Skeletal muscle tissue (tissue), 4 donors: ENCODE measurements around the gene RRAD. TPM values are rescaled to one million over a fixed set of nuclear protein-coding genes. Genes with fewer than 3 reads are reported as not detected.
"Not testable (repeated sequence)": the region's sequence is repeated elsewhere in the genome, so short reads cannot be mapped to it uniquely, and the experiment has no call there.

ENCODE experiments used
- H3K27ac ChIP-seq: one replicate; pipeline ENCODE4 v1.7.0; 2013; ENCODE audit warnings: mild to moderate bottlenecking, low read depth, low read length, inconsistent platforms
- H3K27me3 ChIP-seq, 3 donors: one replicate each; pipeline ENCODE4 v1.7.0; 2013; ENCODE audit warnings: low read length in 3 of 3; ENCODE audit not compliant: control insufficient read depth in 3 of 3, insufficient read depth in 3 of 3
- H3K36me3 ChIP-seq, 3 donors: one replicate each; pipeline ENCODE4 v1.7.0; 2013; ENCODE audit warnings: low read length in 3 of 3; ENCODE audit not compliant: control insufficient read depth in 3 of 3, insufficient read depth in 3 of 3
- H3K4me1 ChIP-seq, 3 donors: one replicate each; pipeline ENCODE4 v1.7.0; 2013; ENCODE audit warnings: low read length in 3 of 3, mild to moderate bottlenecking in 3 of 3; ENCODE audit not compliant: control insufficient read depth in 3 of 3, insufficient read depth in 3 of 3
- H3K4me3 ChIP-seq, 3 donors: one replicate each; pipeline ENCODE4 v1.7.0; 2013; ENCODE audit warnings: low read length in 3 of 3
- H3K9ac ChIP-seq, 3 donors: one replicate each; pipeline ENCODE4 v1.7.0; 2013; ENCODE audit warnings: low read length in 3 of 3, mild to moderate bottlenecking in 3 of 3, moderate library complexity in 2 of 3, low read depth in 1 of 3
- H3K9me3 ChIP-seq, 3 donors: one replicate each; pipeline ENCODE4 v1.7.0; 2013; ENCODE audit warnings: low read length in 3 of 3; ENCODE audit not compliant: control insufficient read depth in 3 of 3
- total RNA-seq: library from RNA; depleted of rRNA; stranded (reverse); fragments of >200 nt; gene quantifications from one replicate; pipeline ENCODE4 v1.2.3, GENCODE V29; 2014
- donor health status: Osteomylitis.

The RRAD gene
- total RNA-seq, 1 donor from 2014 or later, result 19.3 TPM

- H3K9me3 ChIP-seq, result no peaks in the 10 kb centered on the region
- peak within 1 kb of the TSS; percentile 99 for H3K27ac ChIP-seq
- H3K36me3 ChIP-seq, result peaks cover 43 to 48% (median 47%) of the 10 kb centered on the region in 3 donors
- peaks cover 38 to 66% (median 48%) of the 10 kb centered on the region in 3 donors for H3K4me1 ChIP-seq
- peak within 1 kb of the TSS; percentile 99 to 100 (median 100) for H3K9ac ChIP-seq
- no peaks in the 10 kb centered on the region for H3K27me3 ChIP-seq
- H3K4me3 ChIP-seq, result peak within 1 kb of the TSS; percentile 86 to 100 (median 99)
Observed at GRCh38 chr16:66935314-66936011, 10.1 kb upstream of the RRAD start, which contains the start of gene CES2. Gene CES2, plus strand, starts transcription at chr16:66935516. Its CDS starts 120 bp downstream, at chr16:66935636.

GRCh38 chr16:66934839-66935313, 9.5 kb upstream of the RRAD start:
- H3K9me3 ChIP-seq, H3K27me3 ChIP-seq: not testable (repeated sequence)
- H3K27ac ChIP-seq, result peak overlapping the region; percentile 99
- peak overlapping the region; percentile 86 to 100 (median 99) for H3K4me3 ChIP-seq
- H3K36me3 ChIP-seq, result peaks cover 37 to 42% (median 42%) of the 10 kb centered on the region in 3 donors
- H3K4me1 ChIP-seq, result peaks cover 38 to 72% (median 52%) of the 10 kb centered on the region in 3 donors
- peak overlapping the region; percentile 99 to 100 (median 100) for H3K9ac ChIP-seq

DNA sequence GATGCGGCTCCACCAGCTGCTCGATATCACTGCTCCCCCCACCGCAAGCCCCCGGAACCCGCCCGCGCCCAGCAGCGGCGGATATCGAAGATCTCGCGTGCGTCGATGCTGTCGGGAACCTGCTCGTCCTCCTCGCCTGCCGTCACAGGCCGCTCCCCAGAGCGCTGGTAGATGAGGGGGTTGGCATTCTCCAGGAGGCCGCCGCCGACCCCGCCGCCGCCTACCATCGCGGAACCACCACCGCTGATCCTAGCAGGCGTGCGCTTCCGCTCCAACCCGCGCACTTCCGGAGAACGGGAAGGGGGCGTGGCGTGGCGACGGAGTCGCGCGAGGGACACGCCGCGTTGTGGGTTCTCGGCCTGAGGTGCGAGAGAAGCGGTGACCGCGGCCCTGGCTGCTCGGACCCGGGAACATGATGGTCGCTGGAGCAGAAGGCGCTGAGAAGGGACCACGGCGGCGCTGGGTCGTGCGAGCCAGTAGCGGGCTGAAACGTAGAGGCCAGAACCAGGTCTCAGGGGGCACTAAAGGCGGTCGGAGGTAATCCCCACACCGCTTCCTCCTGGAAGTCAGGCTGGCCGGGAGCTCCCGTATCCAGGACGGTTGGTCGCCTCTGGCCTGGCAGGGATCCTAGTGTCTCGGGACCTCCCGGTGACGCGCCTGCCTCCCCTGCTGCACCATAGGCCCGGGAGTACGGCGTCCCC, 9.0 kb upstream of the RRAD start, which contains the start of gene CIAO2B:
CIAO2B (minus strand) TSS at position 265 of the 701 bp plus-strand sequence; CDS start at position 227, 38 bp downstream.
- Histone ChIP-seq H3K9ac (peak within 1 kb of the TSS; percentile 99 to 100 (median 100)), H3K9me3 (no peaks in the 10 kb centered on the region), H3K27me3 (no peaks in the 10 kb centered on the region), H3K4me3 (peak within 1 kb of the TSS; percentile 86 to 100 (median 99)), H3K36me3 (peaks cover 31 to 40% (median 36%) of the 10 kb centered on the region in 3 donors), H3K27ac (peak within 1 kb of the TSS; percentile 99), H3K4me1 (peaks cover 39 to 77% (median 57%) of the 10 kb centered on the region in 3 donors)

- no peaks in the 10 kb centered on the region for H3K9me3 ChIP-seq
- H3K36me3 ChIP-seq, result peaks cover 26 to 35% (median 31%) of the 10 kb centered on the region in 3 donors
- peaks cover 45 to 80% (median 62%) of the 10 kb centered on the region in 3 donors for H3K4me1 ChIP-seq
- no peaks in the 10 kb centered on the region for H3K27me3 ChIP-seq
- peak overlapping the region; percentile 99 to 100 (median 100) for H3K9ac ChIP-seq
- H3K27ac ChIP-seq, result peak overlapping the region; percentile 99
- peak overlapping the region; percentile 86 to 100 (median 99) for H3K4me3 ChIP-seq
Observed at GRCh38 chr16:66933776-66934137, 8.4 kb upstream of the RRAD start.

DNA sequence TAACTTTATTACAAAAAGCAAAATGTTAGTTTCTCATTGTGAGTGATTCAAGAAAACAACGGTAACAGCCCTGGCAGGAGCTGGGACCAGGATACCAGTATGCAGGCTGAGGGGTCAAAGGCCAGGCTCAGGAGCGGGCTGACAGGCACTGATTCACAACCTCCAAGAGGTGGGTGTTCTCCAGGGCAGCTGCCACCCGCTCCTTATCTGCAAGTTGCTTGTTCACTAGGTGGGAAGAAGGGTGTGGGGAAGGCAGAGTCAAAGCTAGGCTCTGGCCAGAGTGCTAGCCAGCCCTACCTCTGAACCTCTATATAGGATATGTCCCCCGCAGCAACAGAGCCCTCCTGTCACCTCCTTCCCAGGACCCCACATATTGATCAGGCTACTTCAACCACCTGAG, 6.7 kb upstream of the RRAD start:
- no peak overlapping the region for H3K27ac ChIP-seq
- peaks cover 12 to 19% (median 14%) of the 10 kb centered on the region in 3 donors for H3K36me3 ChIP-seq
- no peak overlapping the region for H3K4me3 ChIP-seq
- no peaks in the 10 kb centered on the region for H3K27me3 ChIP-seq
- peaks cover 57 to 80% (median 71%) of the 10 kb centered on the region in 3 donors for H3K4me1 ChIP-seq
- H3K9me3 ChIP-seq, result no peaks in the 10 kb centered on the region
- peak overlapping the region in 1 of 3 donors; percentile 8 for H3K9ac ChIP-seq

GRCh38 chr16:66931665-66932064, 6.3 kb upstream of the RRAD start:
- no peak overlapping the region for H3K9ac ChIP-seq
- no peak overlapping the region for H3K4me3 ChIP-seq
- H3K27me3 ChIP-seq, result no peaks in the 10 kb centered on the region
- H3K36me3 ChIP-seq, result peaks cover 11 to 19% (median 13%) of the 10 kb centered on the region in 3 donors
- H3K9me3 ChIP-seq, result no peaks in the 10 kb centered on the region
- H3K4me1 ChIP-seq, result peaks cover 60 to 80% (median 71%) of the 10 kb centered on the region in 3 donors
- no peak overlapping the region for H3K27ac ChIP-seq

DNA sequence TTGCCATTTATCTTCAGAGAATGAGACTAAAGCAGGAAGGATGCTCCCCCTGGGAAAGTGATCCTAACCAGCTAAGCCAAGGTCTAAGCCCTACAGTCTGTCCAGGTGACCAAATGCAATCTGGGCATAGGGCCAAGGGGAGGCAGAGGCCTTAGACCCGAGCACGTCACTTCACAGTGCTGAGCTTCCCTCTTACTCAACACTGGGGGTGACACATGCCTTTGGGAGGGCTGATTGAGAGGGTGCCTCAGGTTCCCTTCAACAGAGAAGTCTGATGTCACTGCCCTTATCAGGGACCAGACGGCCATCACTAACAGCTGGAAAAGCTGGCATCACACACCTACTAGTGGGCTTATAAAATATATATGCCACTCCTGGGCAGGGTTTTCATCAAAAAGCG, 4.9 kb upstream of the RRAD start:
- Histone ChIP-seq H3K9me3 (no peaks in the 10 kb centered on the region), H3K4me1 (peaks cover 54 to 79% (median 69%) of the 10 kb centered on the region in 3 donors), H3K4me3 (no peak overlapping the region), H3K27me3 (no peaks in the 10 kb centered on the region), H3K36me3 (peaks cover 11 to 19% (median 13%) of the 10 kb centered on the region in 3 donors), H3K9ac (peak overlapping the region in 2 of 3 donors; percentile 29 to 50), H3K27ac (peak overlapping the region; percentile 98)

DNA sequence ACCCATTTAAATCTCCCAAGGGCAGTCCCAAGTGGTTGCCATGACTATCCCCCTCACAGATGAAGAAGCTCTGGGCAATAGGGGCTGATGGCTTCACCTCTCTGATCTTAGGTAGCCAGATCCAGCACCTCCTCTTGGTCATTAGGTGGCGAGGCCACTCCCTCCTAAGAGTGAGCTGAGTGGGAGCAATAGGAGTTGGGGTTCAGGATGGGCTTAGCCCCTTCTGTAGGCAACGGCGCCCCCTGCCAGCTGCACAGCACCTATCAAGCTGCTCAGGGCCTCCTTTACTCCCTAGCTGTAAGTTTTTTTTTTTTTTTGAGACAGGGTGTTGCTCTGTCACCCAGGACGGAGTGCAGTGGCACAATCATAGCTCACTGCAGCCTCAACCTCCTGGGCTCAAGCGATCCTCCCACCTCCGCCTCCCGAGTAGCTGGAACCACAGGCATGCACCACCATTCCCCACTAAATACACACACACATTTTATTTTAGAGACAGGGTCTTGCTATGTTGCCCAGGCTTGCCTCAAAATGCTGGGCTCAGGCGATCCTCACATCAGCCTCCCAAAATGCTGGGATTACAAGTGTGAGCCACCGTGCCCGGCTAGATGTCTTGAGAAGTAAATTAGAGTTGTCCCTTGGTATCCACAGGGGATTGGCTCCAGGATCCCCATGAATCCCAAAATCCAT, 3.5 kb upstream of the RRAD start:
- Histone ChIP-seq H3K9ac (peak overlapping the region; percentile 42 to 73 (median 69)), H3K27ac (peak overlapping the region; percentile 98), H3K27me3 (no peaks in the 10 kb centered on the region), H3K4me1 (peaks cover 54 to 78% (median 71%) of the 10 kb centered on the region in 3 donors), H3K36me3 (peaks cover 15 to 23% (median 15%) of the 10 kb centered on the region in 3 donors), H3K4me3 (peak overlapping the region; percentile 1 to 54 (median 42)), H3K9me3 (no peaks in the 10 kb centered on the region)

DNA sequence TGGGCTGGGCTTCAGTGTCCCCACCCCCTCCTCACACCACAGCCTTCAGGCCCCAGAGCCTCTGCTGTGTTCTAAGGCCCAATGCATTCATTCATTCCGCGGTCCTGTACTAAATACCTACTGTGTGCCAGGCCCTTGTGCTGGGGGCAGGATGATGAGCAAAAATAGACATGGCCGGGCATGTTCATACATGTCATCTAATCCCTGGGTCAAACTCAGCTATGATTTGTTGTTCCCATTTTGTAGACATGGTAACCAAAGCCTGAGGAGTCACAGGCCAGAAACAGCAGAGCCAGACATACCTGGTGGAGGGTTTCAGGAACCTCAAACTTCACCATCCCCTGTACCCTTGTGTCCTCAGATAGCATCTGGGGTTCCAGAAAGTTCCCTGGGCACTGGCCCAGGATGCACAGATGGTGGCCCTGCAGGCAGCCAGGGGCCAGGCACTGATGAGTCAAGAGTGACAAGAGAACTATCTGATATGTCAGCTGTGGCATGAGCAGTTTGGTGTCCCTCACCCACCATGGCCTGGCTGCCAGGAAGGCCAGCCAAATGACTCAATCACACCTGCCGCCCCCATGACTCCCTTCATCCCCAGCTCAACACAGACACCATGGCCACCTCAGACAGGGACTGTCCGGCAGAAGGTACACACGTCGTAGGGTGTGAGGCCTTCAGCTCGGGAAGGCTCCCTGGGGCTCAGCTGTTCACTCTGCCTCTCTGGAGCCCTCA, 2.7 kb upstream of the RRAD start:
- H3K4me3 ChIP-seq, result peak overlapping the region; percentile 1 to 84 (median 54)
- H3K9ac ChIP-seq, result peak overlapping the region; percentile 69 to 79 (median 73)
- H3K9me3 ChIP-seq, result no peaks in the 10 kb centered on the region
- H3K36me3 ChIP-seq, result peaks cover 21 to 30% (median 23%) of the 10 kb centered on the region in 3 donors
- H3K27me3 ChIP-seq, result peaks cover 0 to 5% (median 0%) of the 10 kb centered on the region in 3 donors
- peak overlapping the region; percentile 98 for H3K27ac ChIP-seq
- H3K4me1 ChIP-seq, result peaks cover 51 to 78% (median 71%) of the 10 kb centered on the region in 3 donors
